Brain microvascular endothelial cell (primary cell): ENCODE data around the gene CHSY1.

Experiments
- DNase-seq: peaks from one replicate; pipeline ENCODE4 v3.0.0-alpha.2; 2020
- H3K27ac ChIP-seq: fragments of 250-450 bp; sonication (Bioruptor Pico); 2 replicates; pipeline ENCODE4 v1.5.1; 2020; ENCODE audit warnings: mild to moderate bottlenecking, moderate library complexity
- H3K27me3 ChIP-seq: fragments of 250-450 bp; sonication (Bioruptor Pico); replicated peaks from 2 replicates; pipeline ENCODE4 v1.5.1; 2020; ENCODE audit warnings: mild to moderate bottlenecking
- H3K36me3 ChIP-seq: fragments of 250-450 bp; sonication (Bioruptor Pico); replicated peaks from 2 replicates; pipeline ENCODE4 v1.5.1; 2020; ENCODE audit warnings: mild to moderate bottlenecking
- H3K4me3 ChIP-seq: 2 replicates; pipeline ENCODE4 v1.5.1; 2011; ENCODE audit warnings: low read depth, mild to moderate bottlenecking, control low read depth, low read length, moderate library complexity
- in situ Hi-C: cut with HindIII; loops from 2 replicates; pipeline ENCODE4 v1.10.0; 2017; ENCODE audit warnings: low sequenced_read_pairs, low pct_ligation_motif_present
- TF ChIP-seq, protein P1 (sequence below): IDR thresholded peaks from 2 replicates; pipeline ENCODE4 v1.5.1; 2011; ENCODE audit warnings: low read depth, mild to moderate bottlenecking, moderate library complexity, low read length, control low read depth, inconsistent platforms; ENCODE audit errors: missing control alignments

The CHSY1 gene

DNA sequence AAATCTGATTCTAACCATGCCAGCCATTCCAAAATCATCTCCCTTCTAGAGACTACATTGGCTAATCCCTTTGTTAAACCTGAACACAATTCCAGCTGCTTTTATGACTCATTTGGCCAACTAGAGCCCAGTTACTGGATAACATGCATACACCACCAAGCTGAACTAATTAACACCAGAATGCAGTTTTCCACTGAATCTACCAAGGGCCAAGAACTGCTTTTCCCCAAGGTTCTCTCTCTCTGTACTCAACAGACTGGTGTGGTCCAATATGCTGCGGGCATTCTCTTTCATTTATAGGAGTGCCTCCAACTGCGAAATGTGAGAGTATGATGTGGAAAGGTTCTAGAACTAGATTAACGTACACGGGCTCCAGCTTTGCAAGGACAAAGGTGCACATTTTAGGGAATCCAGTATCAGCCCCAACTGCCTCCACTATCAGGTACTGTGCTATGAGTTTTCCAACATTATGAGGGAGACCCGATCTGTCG, 1.5 kb downstream of the CHSY1 start:
- H3K4me3 ChIP-seq = peak overlapping the region; percentile 82
- H3K27me3 ChIP-seq = no peaks in the 10 kb centered on the region
- peak overlapping the region; percentile 70 for H3K27ac ChIP-seq
- in situ Hi-C loops = loop anchor here (10.0 kb wide), 1 partner anchor 226 kb away; no protein-coding TSS in a partner anchor
- peak; percentile 49 for DNase-seq
- H3K36me3 ChIP-seq = peaks cover 2% of the 10 kb centered on the region
- TF ChIP-seq, protein P1, sequence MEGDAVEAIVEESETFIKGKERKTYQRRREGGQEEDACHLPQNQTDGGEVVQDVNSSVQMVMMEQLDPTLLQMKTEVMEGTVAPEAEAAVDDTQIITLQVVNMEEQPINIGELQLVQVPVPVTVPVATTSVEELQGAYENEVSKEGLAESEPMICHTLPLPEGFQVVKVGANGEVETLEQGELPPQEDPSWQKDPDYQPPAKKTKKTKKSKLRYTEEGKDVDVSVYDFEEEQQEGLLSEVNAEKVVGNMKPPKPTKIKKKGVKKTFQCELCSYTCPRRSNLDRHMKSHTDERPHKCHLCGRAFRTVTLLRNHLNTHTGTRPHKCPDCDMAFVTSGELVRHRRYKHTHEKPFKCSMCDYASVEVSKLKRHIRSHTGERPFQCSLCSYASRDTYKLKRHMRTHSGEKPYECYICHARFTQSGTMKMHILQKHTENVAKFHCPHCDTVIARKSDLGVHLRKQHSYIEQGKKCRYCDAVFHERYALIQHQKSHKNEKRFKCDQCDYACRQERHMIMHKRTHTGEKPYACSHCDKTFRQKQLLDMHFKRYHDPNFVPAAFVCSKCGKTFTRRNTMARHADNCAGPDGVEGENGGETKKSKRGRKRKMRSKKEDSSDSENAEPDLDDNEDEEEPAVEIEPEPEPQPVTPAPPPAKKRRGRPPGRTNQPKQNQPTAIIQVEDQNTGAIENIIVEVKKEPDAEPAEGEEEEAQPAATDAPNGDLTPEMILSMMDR = no peak

DNA sequence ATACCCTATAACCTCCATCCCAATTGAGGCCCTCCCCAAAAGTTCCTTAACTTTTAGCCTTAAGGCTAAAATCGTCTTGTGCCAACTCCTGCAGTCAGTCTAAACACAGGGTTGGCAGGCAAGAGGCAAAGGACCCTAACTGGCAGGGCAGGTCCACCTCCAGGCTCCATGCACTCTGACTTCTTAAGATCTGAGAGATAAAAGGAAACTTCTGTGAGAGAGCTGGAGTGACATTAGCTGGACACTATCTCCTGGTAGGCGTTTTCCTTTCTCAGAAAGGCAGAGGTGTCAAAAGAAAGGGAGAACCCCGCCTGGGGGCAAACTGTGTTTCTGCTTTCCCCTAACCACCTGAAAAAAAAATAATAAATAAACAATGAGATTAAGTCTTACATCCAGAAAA, 3.6 kb downstream of the CHSY1 start:
- in situ Hi-C loops = no loop called here
- H3K36me3 ChIP-seq = peaks cover 2% of the 10 kb centered on the region
- H3K27me3 ChIP-seq = no peaks in the 10 kb centered on the region
- TF ChIP-seq, protein P1 = no peak
- no peak overlapping the region for H3K27ac ChIP-seq
- no peak overlapping the region for H3K4me3 ChIP-seq
- no peak for DNase-seq

DNA sequence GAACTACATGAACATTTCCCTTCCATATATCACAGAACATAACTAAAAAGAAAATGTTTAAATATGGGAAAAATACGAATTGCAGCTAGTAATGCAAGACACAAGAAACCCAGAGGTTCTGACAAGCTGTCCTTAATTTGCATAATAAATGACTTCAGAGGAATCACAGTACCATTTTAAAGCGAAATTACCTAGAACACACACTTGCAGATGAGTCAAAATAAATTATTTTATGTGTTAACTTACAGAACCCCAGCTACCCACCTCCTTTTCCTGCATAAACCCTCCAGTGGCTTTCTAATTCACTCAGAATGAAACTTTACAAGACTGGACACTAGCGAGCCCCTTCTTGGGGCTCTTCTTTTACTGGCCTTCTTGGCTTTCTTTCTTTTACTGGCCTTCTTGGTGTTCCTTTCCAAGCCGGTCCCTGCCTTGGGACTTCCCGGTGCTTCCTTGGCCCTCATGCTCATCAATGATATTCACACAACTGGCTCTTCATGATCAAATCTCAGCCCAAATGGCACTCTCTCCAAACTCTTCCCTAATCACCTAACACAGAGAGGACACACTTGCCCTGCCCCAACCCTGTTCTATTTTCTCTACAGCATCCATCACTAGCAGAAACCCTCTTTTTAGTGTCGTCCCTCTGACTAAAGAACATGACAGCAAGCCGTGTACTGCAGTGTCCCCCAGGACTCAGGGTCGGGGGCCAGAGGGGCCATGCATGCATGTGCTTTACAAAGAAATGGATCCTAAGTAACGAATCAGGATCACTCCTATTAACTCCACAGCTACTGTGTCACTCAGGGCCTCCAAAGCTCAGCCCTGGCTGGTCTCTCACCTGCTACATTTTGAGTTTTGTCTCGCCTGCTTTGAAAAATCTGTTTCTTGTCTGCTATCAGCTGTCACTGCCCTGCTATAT, 4.8 kb downstream of the CHSY1 start:
- Histone ChIP-seq H3K4me3 (no peak overlapping the region), H3K36me3 (peaks cover 5% of the 10 kb centered on the region), H3K27me3 (no peaks in the 10 kb centered on the region), H3K27ac (no peak overlapping the region)
- in situ Hi-C loops = no loop called here
- TF ChIP-seq, protein P1 = no peak
- no peak for DNase-seq

DNA sequence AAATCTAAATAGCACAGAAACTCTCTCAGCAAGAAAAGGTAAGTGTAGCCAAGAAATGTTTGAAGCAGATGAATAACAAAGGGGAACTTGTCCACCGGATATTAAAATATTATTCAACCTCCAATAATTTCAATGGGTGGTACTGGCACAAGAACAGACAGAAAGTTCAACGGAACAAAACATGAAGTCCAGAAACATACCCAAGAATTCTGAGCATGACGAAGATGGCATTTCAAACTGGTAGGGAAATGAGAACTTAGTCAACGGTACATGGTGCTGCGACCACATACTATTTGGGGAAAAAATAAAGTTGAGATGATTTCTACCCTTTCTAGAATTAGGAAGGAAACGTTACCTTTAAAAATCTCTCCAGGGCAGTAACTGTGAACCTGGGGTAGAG, 5.5 kb downstream of the CHSY1 start:
- Histone ChIP-seq H3K4me3 (no peak overlapping the region), H3K27ac (no peak overlapping the region)
- in situ Hi-C loops = no loop called here

DNA sequence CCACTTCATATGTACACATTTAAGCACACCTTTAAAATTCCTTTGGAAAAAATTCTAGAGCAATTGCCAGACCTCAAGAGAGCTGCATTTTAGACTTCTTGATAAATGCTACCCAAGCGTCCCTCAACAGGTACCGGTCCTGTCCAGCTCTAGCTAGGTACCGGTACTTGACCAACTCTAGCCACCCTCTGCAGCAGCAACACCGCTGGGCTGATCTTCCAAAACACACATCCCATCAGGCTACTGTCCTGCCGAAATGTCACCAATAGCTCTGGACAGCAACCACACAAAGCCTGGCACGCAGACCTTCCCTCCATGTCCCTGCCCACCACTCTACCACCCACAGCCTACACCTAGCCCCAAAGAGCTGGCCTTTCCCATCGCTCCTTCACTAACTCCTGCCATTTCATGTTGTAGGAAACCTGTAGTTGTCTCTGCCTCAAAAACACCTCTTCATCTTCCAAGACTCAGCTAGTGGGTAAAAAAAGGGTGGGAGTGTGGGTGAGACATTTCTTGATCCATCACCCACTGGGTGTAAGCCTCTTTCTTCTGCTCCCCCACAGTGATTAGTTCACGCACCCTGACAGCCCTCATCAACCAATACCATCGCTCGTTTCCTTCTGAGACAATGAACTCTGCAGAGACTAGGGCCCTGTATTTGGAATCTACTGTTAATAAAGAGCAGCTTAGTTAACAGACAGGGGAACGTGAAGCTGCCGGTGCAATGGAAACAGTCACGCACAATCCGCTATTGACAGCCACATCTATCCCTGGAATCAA, 6.8 kb downstream of the CHSY1 start:
- Histone ChIP-seq H3K27me3 (no peaks in the 10 kb centered on the region), H3K4me3 (no peak overlapping the region), H3K27ac (no peak overlapping the region), H3K36me3 (peaks cover 5% of the 10 kb centered on the region)
- no peak for DNase-seq
- TF ChIP-seq, protein P1 = no peak
- in situ Hi-C loops = no loop called here

More for the DNA sequence above, 5.5 kb downstream of the CHSY1 start:
- no peaks in the 10 kb centered on the region for H3K27me3 ChIP-seq
- TF ChIP-seq, protein P1 = no peak
- DNase-seq = no peak
- H3K36me3 ChIP-seq = peaks cover 5% of the 10 kb centered on the region
